ENCODE data around the gene ICOSLG.
"Not testable (repeated sequence)": the region's sequence is repeated elsewhere in the genome, so short reads cannot be mapped to it uniquely, and the experiment has no call there.

The ICOSLG gene

DNA sequence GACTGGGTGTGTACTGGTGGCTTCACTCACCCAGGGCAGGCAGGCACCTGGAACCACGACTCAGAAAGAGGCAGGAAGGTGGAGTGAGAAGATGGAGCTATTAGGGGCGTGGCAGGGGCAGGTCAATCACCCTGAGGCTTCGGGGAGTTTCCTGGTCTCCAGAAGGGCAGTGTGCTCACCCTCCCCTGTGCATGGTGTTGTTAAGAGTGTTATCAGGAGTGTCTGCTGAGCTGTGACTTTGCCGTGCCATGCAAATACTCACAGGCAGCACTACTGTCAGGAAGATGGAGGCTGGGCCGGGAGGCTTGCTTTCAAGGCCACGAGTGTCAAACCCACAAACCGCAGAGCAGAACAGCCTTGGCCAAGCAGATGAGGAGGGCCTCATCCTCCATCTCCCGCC, 22.3 kb downstream of the ICOSLG start:
- DNase-seq = not testable (repeated sequence)

DNA sequence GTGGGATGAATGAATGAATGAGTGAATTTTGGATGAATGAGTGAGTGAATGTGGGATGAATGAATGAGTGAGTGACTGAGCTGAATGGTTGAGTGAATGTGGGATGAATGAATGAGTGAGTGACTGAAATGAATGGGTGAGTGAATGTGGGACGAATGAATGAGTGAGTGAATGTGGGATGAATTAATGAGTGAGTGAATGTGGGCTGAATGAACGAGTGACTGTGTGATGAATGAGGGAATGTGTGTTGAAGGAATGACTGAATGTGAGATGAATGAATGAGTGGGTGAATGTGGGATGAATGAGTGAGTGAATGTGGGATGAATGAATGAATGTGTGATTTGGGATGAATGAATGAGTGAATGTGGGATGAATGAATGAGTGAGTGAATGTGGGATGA, 28.8 kb downstream of the ICOSLG start:
- not testable (repeated sequence) for DNase-seq

DNA sequence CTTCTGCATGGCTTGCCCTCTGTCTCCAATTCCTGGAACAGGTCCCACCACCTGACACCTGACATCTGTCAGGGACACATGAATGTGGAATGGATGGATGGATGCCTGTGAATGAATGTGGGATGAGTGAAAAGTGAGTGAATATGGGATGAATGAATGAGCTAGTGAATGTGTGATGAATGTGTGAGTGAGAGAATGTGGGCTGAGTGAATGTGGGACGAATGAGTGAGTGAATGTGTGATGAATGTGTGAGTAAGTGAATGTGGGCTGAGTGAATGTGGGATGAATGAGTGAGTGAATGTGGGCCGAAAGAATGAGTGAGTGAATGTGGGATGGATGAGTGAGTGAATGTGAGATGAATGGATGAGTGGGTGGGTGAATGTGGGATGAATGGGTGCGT, 29.2 kb downstream of the ICOSLG start:
- DNase-seq = not testable (repeated sequence)

DNA sequence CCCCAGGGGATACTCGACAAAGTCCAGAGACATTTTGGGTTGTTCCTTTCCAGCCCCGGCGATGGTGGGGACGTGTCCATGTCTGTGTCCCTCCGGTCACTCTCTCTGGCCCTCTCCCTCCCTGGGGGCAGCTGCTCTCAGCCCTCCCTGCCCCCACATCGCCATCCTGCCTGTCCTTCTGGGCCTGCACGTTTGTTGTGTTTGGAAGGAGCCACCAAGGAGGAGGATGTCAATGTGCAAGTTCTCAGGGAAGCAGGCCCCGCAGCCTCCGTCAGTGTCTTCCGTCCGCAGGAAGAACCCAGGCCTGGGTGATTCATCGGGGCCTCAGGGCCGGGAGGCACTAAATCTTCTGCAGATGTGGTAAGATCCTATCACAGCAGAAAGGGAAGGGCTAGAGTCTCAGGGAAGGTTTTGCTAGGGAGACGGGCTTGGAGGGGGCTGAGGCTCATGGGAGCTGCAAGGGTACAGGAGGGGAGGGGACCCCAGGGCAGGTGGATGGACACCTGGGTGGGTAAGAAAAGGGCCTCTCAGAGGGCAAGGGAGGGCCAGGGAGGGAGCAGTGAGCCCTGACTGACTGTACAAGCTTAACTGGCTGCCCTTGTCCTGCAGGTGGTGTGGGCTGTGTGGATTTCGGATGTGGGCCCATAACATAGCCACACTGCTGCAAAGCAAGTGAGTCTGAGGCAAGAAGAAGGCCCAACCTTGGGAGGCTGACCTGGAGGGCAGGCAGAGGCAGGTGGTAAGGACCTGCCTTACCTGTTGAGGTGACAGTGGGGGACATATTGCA, 32.7 kb downstream of the ICOSLG start:
- DNase-seq = not testable (repeated sequence)

DNA sequence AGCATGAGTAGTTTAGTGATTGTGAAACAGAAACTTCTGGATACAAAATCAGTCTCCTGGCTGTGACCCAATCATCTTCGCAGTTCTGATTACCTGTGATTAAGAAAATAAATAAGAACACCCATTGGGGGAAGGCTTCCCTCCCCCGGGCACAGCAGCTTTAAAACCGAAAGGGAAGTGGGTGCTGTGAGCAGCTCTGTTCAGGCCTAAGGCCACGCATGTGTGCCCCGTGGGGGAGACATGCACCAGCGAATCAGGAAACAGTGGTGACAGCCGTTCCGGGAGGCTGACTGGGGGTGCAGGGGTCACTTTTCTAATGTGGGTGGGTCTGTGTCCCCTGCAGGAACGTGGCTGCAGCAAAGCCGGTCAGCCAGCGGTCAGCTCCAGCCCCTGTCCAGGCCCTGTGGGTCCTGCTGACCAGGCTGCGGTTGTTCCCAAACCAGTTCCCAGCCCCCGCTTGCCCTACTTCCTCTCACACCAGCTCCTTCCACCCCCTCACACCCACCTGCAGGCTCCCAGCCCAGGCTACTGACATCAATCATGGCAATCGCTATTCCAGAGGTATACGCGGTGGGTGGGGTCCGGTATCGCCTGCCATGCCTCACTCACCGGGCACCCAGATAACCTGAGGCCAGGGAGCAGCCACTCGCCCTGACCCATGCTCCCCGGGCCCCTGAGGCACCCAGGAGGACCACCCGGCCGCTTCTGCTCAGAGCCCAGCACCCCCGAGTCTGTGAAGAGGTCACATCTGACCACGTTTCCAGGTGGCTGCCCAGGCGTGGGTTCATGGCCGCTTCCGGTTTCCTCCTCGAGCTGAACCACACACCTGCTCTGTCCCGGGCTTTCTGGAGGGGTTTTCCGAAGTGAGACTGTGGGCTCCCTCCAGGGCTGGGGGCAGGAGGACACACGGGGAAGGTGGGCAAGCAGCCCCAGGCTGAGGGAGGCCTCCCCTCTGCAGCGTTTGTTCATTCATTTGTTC, 33.8 kb downstream of the ICOSLG start:
- not testable (repeated sequence) for DNase-seq

DNA sequence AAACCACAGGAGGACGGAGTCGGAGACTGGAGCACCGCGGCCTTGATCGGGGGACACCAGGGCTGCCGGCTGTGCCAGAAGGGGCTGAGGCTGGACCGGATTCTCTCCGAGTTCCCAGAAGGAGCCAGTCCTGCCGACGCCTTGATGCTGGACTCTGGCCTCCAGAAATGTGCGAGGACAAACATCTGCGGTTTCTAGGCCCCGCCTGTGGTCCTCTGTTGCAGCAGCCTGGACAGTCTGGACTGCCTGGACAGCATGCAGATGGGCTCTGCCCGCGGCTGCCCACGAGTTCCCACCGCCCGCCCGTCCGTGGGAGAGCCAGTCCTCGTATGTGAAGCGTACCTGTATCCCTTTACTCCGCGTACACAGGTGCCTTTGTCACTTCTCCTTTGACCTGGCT, 34.6 kb downstream of the ICOSLG start:
- not testable (repeated sequence) for DNase-seq

DNA sequence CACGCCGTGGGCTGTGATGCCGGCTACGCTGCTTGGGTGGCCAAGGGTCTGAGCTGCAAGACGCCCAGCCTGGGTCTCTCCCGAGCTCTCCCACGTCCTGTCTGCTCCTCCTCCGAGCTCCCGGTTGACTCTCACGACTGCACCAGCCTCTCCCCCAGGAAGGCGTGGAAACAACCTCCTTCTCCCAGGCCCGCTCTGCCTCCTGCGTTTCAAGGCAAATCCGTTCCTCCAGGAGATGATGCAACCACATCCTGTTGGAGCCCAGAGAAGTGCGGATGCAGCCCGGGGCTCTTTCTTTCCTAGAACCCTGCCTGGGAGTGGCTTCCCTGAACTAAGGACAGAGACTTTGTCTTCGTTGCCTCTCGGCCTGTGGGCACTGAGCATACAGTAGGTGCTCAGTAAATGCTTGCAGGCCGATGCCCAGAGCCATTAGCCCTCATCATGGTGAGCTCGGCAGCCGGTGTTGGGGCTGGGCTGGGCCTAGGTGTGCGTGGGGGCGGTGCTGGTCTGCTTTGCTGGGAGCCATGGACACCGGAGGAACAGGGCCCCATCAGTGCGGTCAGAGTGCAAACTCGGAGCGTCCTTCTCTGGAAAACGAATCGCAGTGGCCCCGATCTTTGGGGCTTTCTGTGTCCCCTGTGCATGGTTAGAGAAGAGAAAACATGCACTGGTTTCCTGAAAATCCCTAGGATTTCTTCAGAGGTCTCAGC, 38.0 kb downstream of the ICOSLG start:
- not testable (repeated sequence) for DNase-seq

DNA sequence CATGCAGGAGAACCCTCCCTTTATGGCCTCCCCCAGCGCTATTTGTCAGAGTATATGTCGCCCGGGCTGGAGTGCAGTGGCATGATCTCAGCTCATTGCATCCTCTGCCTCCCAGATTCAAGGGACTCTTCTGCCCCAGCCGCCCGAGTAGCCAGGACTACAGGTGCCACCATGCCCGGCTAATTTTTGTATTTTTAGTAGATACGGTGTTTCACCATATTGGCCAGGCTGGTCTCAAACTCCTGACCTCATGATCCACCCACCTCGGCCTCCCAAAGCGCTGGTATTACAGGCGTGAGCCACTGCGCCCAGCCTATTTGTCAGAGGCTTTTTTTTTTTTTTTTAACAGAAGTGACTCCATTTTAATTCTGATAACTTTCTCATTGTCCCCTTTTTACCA, 40.7 kb downstream of the ICOSLG start:
- not testable (repeated sequence) for DNase-seq

DNA sequence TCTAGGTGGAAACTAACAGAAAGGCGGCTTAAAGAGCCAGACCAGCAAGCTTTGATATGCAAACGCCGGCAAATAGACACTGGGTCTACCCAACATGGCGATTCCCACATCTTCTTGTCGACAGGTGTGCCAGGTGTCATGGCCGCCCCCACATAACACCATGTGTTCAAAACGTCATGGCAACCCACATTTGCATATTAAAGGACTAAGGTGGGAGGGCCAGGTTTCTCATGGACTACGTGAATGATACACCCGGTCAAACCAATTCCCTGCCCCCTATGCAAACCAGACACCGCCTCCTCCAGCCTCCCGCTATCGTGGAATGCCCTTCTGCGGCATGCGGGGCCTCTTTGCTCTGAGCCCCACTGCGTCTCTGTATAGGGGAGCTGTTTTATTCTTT, 41.3 kb downstream of the ICOSLG start:
- no peak for DNase-seq

DNA sequence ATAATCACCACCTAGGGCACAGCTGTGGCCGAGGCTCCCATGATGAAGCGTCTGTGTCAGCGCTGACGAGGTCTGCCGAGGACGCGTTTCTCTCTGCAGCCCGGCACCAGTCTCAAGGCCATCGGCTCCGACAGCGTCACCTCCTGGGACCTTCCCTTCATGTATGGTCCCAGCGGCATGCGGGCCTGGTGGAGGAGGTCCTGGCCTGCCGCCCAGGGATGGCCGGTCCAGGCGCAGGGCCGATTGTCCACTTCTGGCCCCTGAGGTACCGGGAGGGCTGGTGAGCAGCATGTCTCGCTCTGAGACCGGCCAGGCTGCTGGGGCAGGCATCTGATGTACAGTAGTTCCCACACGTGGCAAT, 43.6 kb downstream of the ICOSLG start:
- not testable (repeated sequence) for DNase-seq

DNA sequence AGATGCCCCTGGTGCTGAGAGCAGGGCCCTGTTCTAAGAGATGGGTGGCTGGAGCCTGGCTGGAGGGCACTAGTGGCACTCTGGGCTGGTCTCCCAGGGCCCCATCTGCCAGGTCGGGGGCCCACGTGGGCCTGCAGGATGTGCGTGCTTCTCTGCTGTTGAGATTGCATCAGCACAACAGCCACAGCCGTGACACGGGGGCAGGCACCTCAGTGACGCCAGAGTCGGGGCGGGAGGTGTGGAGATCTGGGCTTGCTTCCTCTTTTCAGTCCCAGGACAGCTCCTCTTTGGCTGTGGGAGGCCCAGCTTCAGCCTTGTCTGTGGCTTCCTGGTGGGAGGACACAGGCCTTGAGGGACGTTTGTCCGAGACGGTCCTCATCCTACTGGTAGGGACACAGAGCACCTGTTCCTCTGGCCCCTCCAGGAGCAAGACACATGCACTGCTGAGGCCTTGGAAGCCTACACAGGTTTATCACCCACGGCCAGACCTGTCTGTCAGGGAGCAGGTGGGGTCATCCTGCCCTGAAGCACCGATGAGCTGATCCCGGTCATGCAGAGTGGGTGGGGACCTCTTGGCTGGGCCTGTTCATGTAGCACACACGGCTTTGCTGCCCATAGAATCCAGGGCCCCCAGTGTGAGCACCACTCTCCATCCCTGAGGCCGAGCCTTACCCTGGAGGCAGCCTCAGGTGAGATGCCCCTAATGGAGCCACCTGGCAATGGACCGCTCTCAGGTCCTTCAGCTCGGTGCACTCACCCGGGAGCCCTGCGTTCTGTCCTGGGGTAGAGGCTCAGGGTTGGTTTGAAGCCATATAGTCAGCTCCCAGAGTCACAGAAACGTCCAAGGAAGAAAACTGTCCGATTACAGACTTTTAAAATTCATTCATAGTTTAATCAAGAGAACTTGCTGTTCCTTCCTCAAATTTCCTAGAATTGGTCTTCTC, 44.3 kb downstream of the ICOSLG start:
- not testable (repeated sequence) for DNase-seq

DNA sequence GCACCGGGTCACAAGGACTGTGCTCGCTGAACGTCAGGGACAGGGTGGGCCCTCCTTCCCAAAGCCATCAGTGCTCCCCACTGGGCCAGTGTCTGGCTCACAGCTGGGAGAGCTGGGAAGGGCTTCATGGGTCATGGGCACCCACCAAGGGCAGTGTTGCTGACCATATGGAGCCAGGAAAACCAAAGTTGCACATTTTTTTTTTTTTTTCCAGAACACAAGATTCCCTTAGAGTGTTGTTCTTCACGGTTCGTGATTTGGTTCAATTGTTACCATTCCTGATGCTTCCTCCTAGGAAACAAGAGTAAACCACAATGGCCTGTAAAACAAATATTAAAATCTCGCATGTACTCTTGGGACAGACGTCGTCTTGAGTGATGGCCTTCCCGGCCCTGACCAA, 45.9 kb downstream of the ICOSLG start:
- not testable (repeated sequence) for DNase-seq

DNA sequence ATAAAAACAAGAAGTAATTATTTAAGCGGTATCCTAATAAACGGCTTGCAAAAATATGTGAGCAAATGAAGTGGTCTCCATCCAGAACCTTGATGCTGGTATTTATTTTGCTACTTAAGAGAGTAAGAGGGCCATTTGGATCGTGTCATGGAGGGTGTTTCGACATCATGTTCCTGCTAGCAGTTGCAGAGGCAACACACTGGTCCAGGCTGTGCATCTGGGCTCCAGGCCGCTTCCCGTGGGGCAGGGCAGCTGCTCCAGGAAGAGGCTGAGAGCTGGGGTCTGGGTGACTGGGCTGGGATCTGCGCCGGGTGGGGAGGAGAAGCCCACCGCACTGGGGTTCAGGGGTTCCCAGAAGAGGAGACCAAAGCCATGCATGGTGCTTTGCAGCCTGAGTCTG, 46.3 kb downstream of the ICOSLG start:
- not testable (repeated sequence) for DNase-seq

DNA sequence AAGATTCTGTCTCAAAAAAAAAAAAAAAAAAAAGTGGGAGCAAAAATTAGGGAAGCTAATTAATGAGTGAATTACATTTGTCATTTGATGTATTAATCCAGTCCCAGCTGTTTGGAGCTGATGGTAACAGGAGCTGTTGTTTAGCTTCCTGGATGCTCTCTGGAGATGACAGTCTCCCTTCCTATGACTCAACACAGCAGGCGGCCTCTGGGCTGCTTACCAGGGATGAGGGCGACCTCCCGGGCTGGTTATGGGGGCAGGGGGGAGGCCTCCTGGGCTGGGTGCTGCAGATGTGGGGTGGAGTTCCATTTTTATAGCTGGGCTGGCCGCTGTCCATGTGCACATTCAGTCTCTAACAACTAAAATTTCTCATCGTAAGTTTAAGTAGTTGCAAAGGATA, 47.6 kb downstream of the ICOSLG start:
- DNase-seq = not testable (repeated sequence)

DNA sequence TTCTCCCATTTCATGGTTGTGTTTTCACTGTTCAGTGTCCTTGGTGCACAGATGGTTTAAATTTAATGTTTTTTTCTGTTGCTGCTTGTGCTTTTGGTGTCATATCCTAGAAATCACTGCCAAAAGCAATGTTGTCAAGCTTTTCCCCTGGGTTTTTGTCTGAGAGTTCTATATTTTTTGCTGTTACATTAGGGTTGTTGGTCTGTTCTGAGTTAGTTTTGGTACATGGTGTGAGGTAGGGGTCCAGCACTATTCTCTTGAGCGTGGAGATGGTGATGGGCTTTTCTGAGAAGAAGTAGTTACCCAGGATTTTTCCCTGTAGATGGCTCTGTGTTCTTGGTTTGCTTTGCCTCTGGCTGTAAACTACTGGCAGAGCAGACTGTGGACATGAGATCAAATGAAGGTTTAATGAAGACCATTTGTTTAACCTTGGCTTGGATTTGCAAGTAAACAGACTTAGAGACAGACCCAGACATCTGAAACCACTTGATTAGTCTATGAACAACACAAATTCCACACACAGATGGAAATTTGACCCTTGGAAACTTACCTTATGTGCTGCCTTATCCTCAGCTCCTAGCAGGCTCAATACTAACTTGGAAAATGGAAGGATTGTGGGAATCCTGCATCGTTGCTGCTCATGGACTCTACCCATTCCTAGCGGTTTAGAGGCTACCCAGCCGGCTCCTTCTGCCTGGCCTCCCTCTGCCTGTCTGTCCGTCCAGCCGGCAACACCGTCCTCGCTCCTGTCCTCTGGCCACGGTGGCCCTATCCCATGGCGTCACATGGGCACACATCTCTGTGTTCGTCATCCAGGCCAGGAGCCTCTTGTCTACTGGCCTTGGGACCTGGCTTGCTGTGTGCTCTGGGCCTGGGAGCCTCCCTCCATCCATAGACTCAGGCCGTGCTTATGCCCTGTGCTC, 50.1 kb downstream of the ICOSLG start:
- not testable (repeated sequence) for DNase-seq

DNA sequence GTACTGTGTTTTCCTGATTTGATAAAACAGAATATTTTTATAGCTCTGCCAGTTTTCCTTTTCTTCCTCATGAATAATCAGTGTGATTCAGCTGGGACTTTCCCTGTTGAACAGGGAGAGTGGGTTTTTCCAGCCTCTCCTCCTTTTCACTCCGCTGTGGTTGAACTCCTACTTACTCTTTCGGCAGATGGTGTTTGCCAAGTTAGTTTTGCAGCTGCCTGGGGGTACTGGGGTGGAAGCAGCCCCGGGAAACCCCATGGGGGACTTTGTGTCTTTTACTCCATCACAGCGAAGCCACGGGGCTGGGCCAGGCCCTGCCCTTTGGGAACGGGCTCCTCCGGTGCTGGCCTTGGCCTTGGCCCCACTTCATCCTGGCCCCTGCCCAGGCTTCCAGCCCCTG, 55.9 kb downstream of the ICOSLG start:
- DNase-seq = not testable (repeated sequence)

DNA sequence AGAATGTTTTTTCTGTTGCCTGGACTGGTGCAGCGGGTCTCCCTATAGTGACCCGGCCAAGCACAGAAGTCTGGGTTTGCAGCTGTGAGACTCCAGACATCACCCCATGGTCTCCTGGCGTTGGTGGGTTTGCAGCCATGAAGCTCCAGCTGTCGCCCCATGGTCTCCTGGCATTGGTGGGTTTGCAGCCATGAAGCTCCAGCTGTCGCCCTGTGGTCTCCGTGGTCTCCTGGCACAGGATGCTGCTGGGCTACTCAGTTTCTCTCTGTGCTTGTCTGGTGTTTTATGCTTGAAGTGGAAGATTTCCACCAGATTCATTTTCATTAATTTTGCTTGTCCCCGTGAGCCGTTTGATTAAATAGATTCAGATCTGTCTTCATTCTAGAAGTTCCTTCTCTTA, 58.5 kb downstream of the ICOSLG start:
- not testable (repeated sequence) for DNase-seq

DNA sequence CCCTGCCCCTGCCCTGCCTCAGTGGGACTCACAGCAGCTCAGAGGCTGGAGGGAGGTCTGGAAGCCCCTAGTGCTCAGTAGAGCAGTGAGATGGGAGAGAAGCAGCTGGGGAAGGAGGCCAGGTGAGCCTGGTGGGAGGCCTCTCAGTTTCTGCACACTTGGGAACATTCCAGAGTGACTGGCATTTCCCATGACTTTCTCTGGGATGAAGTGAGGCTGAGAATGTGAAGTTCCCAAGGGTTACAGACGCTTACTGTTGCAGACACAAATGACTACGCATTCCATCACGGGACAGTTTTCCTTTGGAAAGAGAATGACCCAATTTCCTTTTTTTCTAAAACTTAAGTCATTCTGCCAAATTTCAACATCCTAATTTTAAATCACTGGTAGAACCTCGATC, 59.2 kb downstream of the ICOSLG start:
- DNase-seq = not testable (repeated sequence)

DNA sequence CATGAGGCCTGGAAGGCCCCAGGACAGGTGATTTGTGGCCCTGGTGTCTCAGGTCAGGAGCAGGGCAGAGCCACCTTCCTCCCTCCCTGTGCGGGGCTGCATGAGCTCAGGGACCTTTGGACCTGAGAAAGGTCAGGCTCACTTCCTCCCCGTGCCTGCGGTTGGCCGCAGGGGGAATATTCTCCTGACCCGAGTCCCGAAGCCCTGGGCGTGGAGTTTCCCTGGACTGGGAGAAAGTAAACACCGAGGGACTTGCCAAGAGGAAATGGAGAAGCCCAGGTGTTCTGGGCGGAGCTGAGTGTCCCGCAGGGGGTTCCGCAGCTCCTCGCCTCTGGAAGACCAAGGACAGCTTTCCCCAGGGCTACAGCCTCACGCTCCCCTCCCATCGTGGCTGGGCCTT, 64.6 kb downstream of the ICOSLG start:
- not testable (repeated sequence) for DNase-seq

DNA sequence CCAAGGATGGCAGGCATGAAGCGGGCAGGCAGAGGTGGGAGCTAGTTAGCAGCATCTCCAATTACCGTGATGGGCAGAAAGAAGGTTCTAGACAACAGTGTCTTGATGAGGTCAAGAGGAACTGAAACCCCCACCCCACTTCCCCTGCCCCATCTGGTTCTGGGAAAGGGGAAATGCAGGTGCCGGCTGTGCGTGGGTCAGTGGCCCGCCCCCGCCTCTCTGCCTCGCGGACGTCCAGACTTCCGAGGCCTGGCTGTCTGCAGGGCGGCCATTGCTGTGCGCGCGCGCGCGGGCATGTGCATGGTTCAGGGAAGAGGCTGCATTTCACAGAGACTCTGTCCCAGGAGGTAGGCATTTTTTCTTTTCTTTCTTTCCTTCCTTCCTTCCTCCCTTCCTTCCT, 65.6 kb downstream of the ICOSLG start:
- DNase-seq = not testable (repeated sequence)
